Loucy (cell line): ENCODE measurements around the gene PTPRO.

Source experiments
- H2AFZ ChIP-seq: fragments of 200-600 bp; sonication (generic); 2 replicates; pipeline ENCODE4 v1.6.0; 2016; ENCODE audit warnings: antibody characterized with exemption, mild to moderate bottlenecking, low read length, moderate library complexity
- H3F3A ChIP-seq: fragments of 200-600 bp; 2 replicates; pipeline ENCODE4 v1.6.0; 2016; ENCODE audit warnings: antibody characterized with exemption, low read depth, mild to moderate bottlenecking
- H3K27me3 ChIP-seq: fragments of 200-600 bp; sonication (generic); 2 replicates; pipeline ENCODE4 v1.6.1; 2014; ENCODE audit warnings: low read length, mild to moderate bottlenecking; ENCODE audit not compliant: insufficient read depth, poor library complexity, severe bottlenecking
- H3K36me3 ChIP-seq: fragments of 200-600 bp; sonication (generic); 2 replicates; pipeline ENCODE4 v1.6.1; 2016; ENCODE audit warnings: low read length; ENCODE audit not compliant: insufficient read depth
- H3K4me1 ChIP-seq: fragments of 200-600 bp; sonication (generic); 2 replicates; pipeline ENCODE4 v1.5.1; 2014; ENCODE audit warnings: low read length, mild to moderate bottlenecking; ENCODE audit not compliant: insufficient read depth, poor library complexity, severe bottlenecking
- H3K4me2 ChIP-seq: fragments of 200-600 bp; sonication (generic); 2 replicates; pipeline ENCODE4 v1.6.0; 2014; ENCODE audit warnings: antibody characterized with exemption, low read length, low read depth, mild to moderate bottlenecking; ENCODE audit not compliant: poor library complexity, severe bottlenecking
- H3K4me3 ChIP-seq: fragments of 200-600 bp; sonication (generic); 2 replicates; pipeline ENCODE4 v1.5.1; 2014; ENCODE audit warnings: low read length, mild to moderate bottlenecking, mixed read lengths; ENCODE audit not compliant: poor library complexity, severe bottlenecking
- H3K79me2 ChIP-seq: fragments of 200-600 bp; sonication (generic); 2 replicates; pipeline ENCODE4 v1.6.1; 2014; ENCODE audit warnings: low read length; ENCODE audit not compliant: insufficient read depth
- H3K9ac ChIP-seq: fragments of 200-600 bp; sonication (generic); 2 replicates; pipeline ENCODE4 v1.6.0; 2014; ENCODE audit warnings: mild to moderate bottlenecking, low read depth, low read length, moderate library complexity; ENCODE audit not compliant: poor library complexity, severe bottlenecking
- H3K9me2 ChIP-seq: fragments of 200-600 bp; sonication (generic); replicated peaks from 2 replicates; pipeline ENCODE4 v1.6.1; 2016; ENCODE audit warnings: low read depth, low read length, mixed read lengths
- H3K9me3 ChIP-seq: fragments of 200-600 bp; sonication (generic); 2 replicates; pipeline ENCODE4 v1.6.1; 2014; ENCODE audit warnings: mild to moderate bottlenecking, antibody characterized with exemption, low read length, low read depth; ENCODE audit not compliant: insufficient read depth
- H4K20me1 ChIP-seq: fragments of 200-600 bp; sonication (generic); 2 replicates; pipeline ENCODE4 v1.6.0; 2014; ENCODE audit warnings: antibody characterized with exemption, low read length, mild to moderate bottlenecking; ENCODE audit not compliant: insufficient read depth, poor library complexity, severe bottlenecking
- EZH2phosphoT487 ChIP-seq: fragments of 200-600 bp; IDR thresholded peaks from 2 replicates; pipeline ENCODE4 v1.6.1; 2018; ENCODE audit warnings: antibody characterized with exemption, mild to moderate bottlenecking, moderate library complexity, borderline replicate concordance
- TF ChIP-seq, protein P1 (sequence below): fragments of 200-600 bp; sonication (generic); conservative IDR thresholded peaks from 2 replicates; pipeline ENCODE4 v1.5.1; 2014; ENCODE audit warnings: mild to moderate bottlenecking, antibody characterized with exemption, low read length

The PTPRO gene

DNA sequence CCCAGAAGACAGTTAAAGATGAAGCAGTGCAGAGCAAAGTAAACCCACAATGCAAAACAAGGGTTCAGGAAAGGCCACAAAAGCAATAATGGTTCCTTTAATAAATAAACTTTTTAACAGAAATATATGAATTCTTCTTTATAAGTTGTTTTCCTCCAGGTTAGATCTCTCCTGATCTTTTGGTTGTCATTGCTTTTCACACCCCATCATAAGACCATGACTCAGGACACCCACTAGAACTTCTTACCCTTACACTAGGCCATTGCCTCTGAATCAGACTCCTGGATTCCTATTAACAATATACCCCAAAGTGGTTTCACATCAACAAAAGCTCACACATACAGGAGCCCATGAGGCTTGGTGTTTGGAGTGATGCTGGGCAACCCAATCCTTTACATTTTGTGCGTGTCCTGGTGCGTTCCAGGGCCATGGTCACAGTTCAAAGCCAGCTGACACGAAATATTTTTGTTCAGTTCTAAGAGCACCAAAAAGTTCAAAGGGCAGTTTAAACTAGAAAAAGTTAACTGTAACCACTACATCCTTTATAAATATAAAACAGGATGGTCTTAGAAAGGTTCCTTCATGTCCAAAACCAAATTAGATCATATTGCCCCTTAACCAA lies 279.9 kb downstream of the PTPRO start:
- no peak overlapping the region for H3K4me3 ChIP-seq

DNA sequence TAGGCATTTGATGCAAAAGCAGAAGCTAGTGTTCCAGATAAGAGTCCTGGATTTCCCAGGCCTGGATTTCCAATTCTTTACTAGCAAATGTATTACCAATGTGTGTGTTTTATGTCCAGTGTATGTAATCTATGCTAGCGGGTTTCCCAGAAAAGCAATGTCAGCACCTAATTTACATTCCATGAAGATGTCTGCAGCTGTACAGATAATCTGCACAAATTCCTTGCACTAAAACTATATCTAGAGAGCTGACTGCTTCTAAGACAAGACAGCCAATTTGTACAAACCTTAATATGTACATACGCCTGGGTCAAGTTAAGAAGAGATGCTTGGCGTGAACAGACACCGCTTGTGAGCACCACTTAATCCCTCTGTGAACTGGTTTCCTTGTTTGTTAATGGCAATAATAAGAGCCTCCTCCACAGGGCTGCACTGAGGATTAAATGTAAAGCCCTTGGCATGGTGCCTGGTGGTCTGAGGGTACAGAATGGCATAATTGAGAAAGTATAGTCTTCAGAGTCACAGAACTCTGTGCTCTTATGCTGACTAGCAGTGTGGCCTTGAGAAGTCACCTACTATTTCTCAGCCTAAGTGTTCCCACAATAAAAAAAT lies 281.3 kb downstream of the PTPRO start:
- no peaks in the 10 kb centered on the region for H3K9me3 ChIP-seq
- no peak overlapping the region for H3K4me3 ChIP-seq
- H3K36me3 ChIP-seq: no peaks in the 10 kb centered on the region
- no peaks in the 10 kb centered on the region for H3K4me1 ChIP-seq
- H3K27me3 ChIP-seq: no peaks in the 10 kb centered on the region
- TF ChIP-seq EZH2phosphoT487: no peak
- TF ChIP-seq, protein P1, sequence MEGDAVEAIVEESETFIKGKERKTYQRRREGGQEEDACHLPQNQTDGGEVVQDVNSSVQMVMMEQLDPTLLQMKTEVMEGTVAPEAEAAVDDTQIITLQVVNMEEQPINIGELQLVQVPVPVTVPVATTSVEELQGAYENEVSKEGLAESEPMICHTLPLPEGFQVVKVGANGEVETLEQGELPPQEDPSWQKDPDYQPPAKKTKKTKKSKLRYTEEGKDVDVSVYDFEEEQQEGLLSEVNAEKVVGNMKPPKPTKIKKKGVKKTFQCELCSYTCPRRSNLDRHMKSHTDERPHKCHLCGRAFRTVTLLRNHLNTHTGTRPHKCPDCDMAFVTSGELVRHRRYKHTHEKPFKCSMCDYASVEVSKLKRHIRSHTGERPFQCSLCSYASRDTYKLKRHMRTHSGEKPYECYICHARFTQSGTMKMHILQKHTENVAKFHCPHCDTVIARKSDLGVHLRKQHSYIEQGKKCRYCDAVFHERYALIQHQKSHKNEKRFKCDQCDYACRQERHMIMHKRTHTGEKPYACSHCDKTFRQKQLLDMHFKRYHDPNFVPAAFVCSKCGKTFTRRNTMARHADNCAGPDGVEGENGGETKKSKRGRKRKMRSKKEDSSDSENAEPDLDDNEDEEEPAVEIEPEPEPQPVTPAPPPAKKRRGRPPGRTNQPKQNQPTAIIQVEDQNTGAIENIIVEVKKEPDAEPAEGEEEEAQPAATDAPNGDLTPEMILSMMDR: no peak
- no peaks in the 10 kb centered on the region for H3F3A ChIP-seq
- H3K79me2 ChIP-seq: no peaks in the 10 kb centered on the region
- H4K20me1 ChIP-seq: no peaks in the 10 kb centered on the region
- no peak overlapping the region for H3K9ac ChIP-seq
- no peak overlapping the region for H3K4me2 ChIP-seq
- no peaks in the 10 kb centered on the region for H3K9me2 ChIP-seq
- no peak overlapping the region for H2AFZ ChIP-seq

More for the DNA sequence above, 279.9 kb downstream of the PTPRO start:
- Histone ChIP-seq H3F3A (no peaks in the 10 kb centered on the region), H4K20me1 (no peaks in the 10 kb centered on the region), H3K9me2 (no peaks in the 10 kb centered on the region), H3K9me3 (no peaks in the 10 kb centered on the region), H3K4me1 (no peaks in the 10 kb centered on the region), H3K36me3 (no peaks in the 10 kb centered on the region), H3K27me3 (no peaks in the 10 kb centered on the region), H3K79me2 (no peaks in the 10 kb centered on the region), H3K9ac (no peak overlapping the region), H2AFZ (no peak overlapping the region), H3K4me2 (no peak overlapping the region)
- TF ChIP-seq, protein P1: no peak
- no peak for TF ChIP-seq EZH2phosphoT487

DNA sequence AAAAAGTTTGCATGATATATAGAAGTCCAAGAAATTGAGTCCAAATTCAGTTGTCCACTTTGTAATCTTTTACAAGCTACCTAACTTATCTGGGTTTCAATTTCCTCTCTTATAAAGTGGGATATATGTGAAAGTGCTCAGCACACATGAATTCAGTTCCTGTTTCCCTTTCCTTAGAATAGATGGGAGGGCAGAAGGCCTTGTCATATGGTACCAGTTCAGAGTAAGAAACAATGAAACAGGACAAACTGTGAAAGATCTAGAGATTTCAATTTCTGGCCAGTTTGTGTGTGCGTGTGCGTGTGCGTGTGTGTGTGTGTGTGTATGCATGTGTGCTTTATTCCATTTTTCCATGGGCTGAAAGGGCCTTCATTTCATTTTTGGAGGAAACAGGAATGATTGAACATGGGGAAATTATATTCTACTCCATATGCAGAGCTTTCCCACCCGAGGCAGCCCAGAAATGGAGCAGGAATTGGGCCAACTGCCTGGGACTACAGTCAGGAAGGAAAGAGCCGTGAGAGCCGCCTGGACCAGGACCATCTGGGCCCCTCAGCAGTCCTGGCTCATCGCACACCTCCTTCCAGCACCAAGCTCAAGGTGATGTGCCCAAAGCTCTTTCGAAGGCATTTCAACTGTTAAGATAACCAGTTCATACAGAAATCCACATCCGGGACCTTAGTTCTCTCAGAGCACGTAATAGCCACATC lies 283.7 kb downstream of the PTPRO start:
- H3K9me3 ChIP-seq: no peaks in the 10 kb centered on the region
- H3K79me2 ChIP-seq: no peaks in the 10 kb centered on the region
- H3K4me2 ChIP-seq: no peak overlapping the region
- no peak overlapping the region for H3K4me3 ChIP-seq
- H4K20me1 ChIP-seq: no peaks in the 10 kb centered on the region
- H2AFZ ChIP-seq: no peak overlapping the region
- no peaks in the 10 kb centered on the region for H3K27me3 ChIP-seq
- H3F3A ChIP-seq: no peaks in the 10 kb centered on the region
- no peaks in the 10 kb centered on the region for H3K36me3 ChIP-seq
- TF ChIP-seq EZH2phosphoT487: no peak
- TF ChIP-seq, protein P1: no peak
- H3K4me1 ChIP-seq: no peaks in the 10 kb centered on the region
- H3K9me2 ChIP-seq: no peaks in the 10 kb centered on the region
- no peak overlapping the region for H3K9ac ChIP-seq
